ENCODE measurements around the gene CCDC146. TPM values are rescaled to one million over a fixed set of nuclear protein-coding genes. Genes with fewer than 3 reads are reported as not detected.

Gene CCDC146
- polyA plus RNA-seq, 3 donors = 0.08 to 7.2 (median 0.40) TPM

DNA sequence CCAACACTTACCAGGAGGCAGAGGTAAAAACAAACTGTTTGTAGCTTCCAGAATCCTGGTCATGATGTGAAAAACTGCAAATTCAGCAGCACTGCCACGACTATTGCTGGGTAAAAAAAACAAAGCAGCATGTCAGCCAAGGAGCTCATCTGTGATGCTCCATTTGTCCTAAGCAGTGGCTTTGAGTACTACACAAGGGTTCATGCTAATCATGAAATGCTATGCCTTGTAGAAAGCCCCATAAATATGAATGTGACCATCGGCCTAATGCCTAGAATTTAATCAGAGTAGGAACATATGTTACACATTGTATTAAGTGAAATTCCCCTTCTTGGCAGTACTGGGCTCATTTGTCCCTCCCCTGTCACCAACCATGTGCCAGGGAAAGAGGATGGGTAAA, 198.3 kb downstream of the CCDC146 start:
- 83% methylated on average over 1 of the region's 2 CpGs for WGBS (ENCODE audit: insufficient coverage)
- H3K36me3 ChIP-seq (replicated peaks in 1 of 2; ENCODE audit: control insufficient read depth in 1 of 2, insufficient read depth in 2 of 2, low read length in 2 of 2) = peaks cover 73 to 93% of the 10 kb centered on the region in 2 donors
- TF ChIP-seq, protein P1, sequence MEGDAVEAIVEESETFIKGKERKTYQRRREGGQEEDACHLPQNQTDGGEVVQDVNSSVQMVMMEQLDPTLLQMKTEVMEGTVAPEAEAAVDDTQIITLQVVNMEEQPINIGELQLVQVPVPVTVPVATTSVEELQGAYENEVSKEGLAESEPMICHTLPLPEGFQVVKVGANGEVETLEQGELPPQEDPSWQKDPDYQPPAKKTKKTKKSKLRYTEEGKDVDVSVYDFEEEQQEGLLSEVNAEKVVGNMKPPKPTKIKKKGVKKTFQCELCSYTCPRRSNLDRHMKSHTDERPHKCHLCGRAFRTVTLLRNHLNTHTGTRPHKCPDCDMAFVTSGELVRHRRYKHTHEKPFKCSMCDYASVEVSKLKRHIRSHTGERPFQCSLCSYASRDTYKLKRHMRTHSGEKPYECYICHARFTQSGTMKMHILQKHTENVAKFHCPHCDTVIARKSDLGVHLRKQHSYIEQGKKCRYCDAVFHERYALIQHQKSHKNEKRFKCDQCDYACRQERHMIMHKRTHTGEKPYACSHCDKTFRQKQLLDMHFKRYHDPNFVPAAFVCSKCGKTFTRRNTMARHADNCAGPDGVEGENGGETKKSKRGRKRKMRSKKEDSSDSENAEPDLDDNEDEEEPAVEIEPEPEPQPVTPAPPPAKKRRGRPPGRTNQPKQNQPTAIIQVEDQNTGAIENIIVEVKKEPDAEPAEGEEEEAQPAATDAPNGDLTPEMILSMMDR (IDR thresholded peaks at IDR 0.05) = no peak
- H3K4me3 Mint-ChIP-seq = no peak overlapping the region
- H3K4me1 Mint-ChIP-seq = peaks cover 10% of the 10 kb centered on the region
- H3K4me3 ChIP-seq (replicated peaks in 1 of 3; ENCODE audit: low read depth in 2 of 3, low read length in 3 of 3) = no peak overlapping the region
- no peak overlapping the region for H3K27ac ChIP-seq (ENCODE audit: low read depth in 1 of 2, low read length in 2 of 2)
- intact Hi-C loops (cut with micrococcal nuclease) = loop anchor here in 1 of 2 donors (10.0 kb wide), 1 partner anchor 56 kb away; no protein-coding TSS in a partner anchor
- no peak overlapping the region for H3K9ac ChIP-seq (ENCODE audit: insufficient read depth, low read length, poor library complexity, severe bottlenecking)
- H3K4me1 ChIP-seq (ENCODE audit: control insufficient read depth in 1 of 2, insufficient read depth in 2 of 2, low read length in 2 of 2) = peaks cover 13 to 16% of the 10 kb centered on the region in 2 donors
- peak overlapping the region in 1 of 7 donors; percentile 18 for H3K27ac Mint-ChIP-seq
- H3K9me3 Mint-ChIP-seq = peaks cover 0 to 3% (median 0%) of the 10 kb centered on the region in 7 donors
- H4K20me1 ChIP-seq (ENCODE audit: insufficient read depth, low read length) = peaks cover 19% of the 10 kb centered on the region
- no peak overlapping the region for H2AFZ ChIP-seq (ENCODE audit: insufficient read depth, low read depth, low read length, poor library complexity, severe bottlenecking)
- H3K36me3 Mint-ChIP-seq = peaks cover 85 to 86% of the 10 kb centered on the region in 2 donors
- no peaks in the 10 kb centered on the region for H3K27me3 ChIP-seq (ENCODE audit: control insufficient read depth in 2 of 2, insufficient read depth in 2 of 2, low read length in 2 of 2)
- no peaks in the 10 kb centered on the region for H3K9me3 ChIP-seq (replicated peaks in 1 of 2; ENCODE audit: control insufficient read depth in 1 of 2, insufficient read depth in 1 of 2, low read length in 2 of 2)
- no peak overlapping the region for H3K4me2 ChIP-seq (replicated peaks; ENCODE audit: extremely low read depth, low read length, poor library complexity, severe bottlenecking)
- peaks cover 0 to 1% (median 0%) of the 10 kb centered on the region in 3 donors for H3K27me3 Mint-ChIP-seq (ENCODE audit: low read depth in 3 of 3)
- no peak for DNase-seq
- H3K79me2 ChIP-seq (ENCODE audit: insufficient read depth, low read length) = no peaks in the 10 kb centered on the region

DNA sequence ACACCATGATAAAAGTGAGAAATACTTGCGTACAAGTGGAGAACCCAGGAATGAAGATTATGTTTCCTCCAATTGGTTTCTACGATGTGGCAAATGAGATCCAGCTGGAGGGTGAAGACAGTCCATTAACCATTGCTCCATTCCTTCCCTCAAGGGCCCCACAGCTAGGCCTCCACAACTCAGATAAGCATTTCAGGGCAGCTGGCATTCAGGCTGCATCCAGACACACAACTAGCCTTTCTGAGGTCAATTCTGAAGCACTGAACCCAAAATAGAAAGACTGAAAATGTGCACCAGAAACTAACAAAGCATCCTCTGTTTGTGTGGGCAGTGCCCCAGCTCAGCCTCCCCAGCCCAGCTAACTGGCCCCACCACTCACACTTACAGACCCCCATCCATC, 198.9 kb downstream of the CCDC146 start:
- Histone ChIP-seq H3K79me2 (ENCODE audit: insufficient read depth, low read length) (no peaks in the 10 kb centered on the region), H4K20me1 (ENCODE audit: insufficient read depth, low read length) (peaks cover 15% of the 10 kb centered on the region), H3K9ac (ENCODE audit: insufficient read depth, low read length, poor library complexity, severe bottlenecking) (no peak overlapping the region), H3K4me2 (replicated peaks; ENCODE audit: extremely low read depth, low read length, poor library complexity, severe bottlenecking) (no peak overlapping the region), H3K4me1 (ENCODE audit: control insufficient read depth in 1 of 2, insufficient read depth in 2 of 2, low read length in 2 of 2) (peaks cover 12 to 16% of the 10 kb centered on the region in 2 donors), H3K9me3 (replicated peaks in 1 of 2; ENCODE audit: control insufficient read depth in 1 of 2, insufficient read depth in 1 of 2, low read length in 2 of 2) (no peaks in the 10 kb centered on the region), H3K4me3 (replicated peaks in 1 of 3; ENCODE audit: low read depth in 2 of 3, low read length in 3 of 3) (no peak overlapping the region), H3K27ac (ENCODE audit: low read depth in 1 of 2, low read length in 2 of 2) (no peak overlapping the region), H3K27me3 (ENCODE audit: control insufficient read depth in 2 of 2, insufficient read depth in 2 of 2, low read length in 2 of 2) (no peaks in the 10 kb centered on the region), H3K36me3 (replicated peaks in 1 of 2; ENCODE audit: control insufficient read depth in 1 of 2, insufficient read depth in 2 of 2, low read length in 2 of 2) (peaks cover 73 to 94% of the 10 kb centered on the region in 2 donors), H2AFZ (ENCODE audit: insufficient read depth, low read depth, low read length, poor library complexity, severe bottlenecking) (no peak overlapping the region)
- TF ChIP-seq, protein P1 (IDR thresholded peaks at IDR 0.05) = no peak
- H3K27me3 Mint-ChIP-seq (ENCODE audit: low read depth in 3 of 3) = no peaks in the 10 kb centered on the region
- H3K27ac Mint-ChIP-seq = peak overlapping the region in 2 of 7 donors; percentile 0 to 71
- no peak overlapping the region for H3K4me3 Mint-ChIP-seq
- 100% methylated on average over 2 of the region's 2 CpGs for WGBS (ENCODE audit: insufficient coverage)
- intact Hi-C loops (cut with micrococcal nuclease) = loop anchor here in 1 of 2 donors (10.0 kb wide), 1 partner anchor 56 kb away; no protein-coding TSS in a partner anchor
- H3K4me1 Mint-ChIP-seq = peaks cover 13% of the 10 kb centered on the region
- peaks cover 0 to 3% (median 0%) of the 10 kb centered on the region in 7 donors for H3K9me3 Mint-ChIP-seq
- DNase-seq = no peak
- peaks cover 87 to 88% of the 10 kb centered on the region in 2 donors for H3K36me3 Mint-ChIP-seq
